DMS53 treated with DMSO at 0.1 percent for 48 hours (cell line): ENCODE results near the gene SIRT7.
A peak's percentile ranks its signal among the peaks of the same experiment; 100 is the strongest.

ENCODE experiments used
- DNase-seq: peaks from one replicate; lab custom pipeline; 2025; ENCODE audit not compliant: unreplicated experiment; lab: John Stamatoyannopoulos, UW

SIRT7 gene

GRCh38 chr17:81932333-81932983, 14.5 kb upstream of the SIRT7 start:
- no peak for DNase-seq

GRCh38 chr17:81931557-81932332, 13.8 kb upstream of the SIRT7 start:
- DNase-seq: no peak

GRCh38 chr17:81931189-81931556, 13.2 kb upstream of the SIRT7 start:
- DNase-seq: no peak

GRCh38 chr17:81930142-81931125, 12.5 kb upstream of the SIRT7 start:
- no peak for DNase-seq

- no peak for DNase-seq
Observed at GRCh38 chr17:81929253-81930141, 11.5 kb upstream of the SIRT7 start.

- DNase-seq: no peak
Observed at GRCh38 chr17:81928544-81929252, 10.7 kb upstream of the SIRT7 start.

- DNase-seq: peak; percentile 87
Observed at GRCh38 chr17:81927653-81928543, 9.9 kb upstream of the SIRT7 start, which contains the start of gene MAFG. Gene MAFG, minus strand, starts transcription at chr17:81927735. Its CDS starts 4,550 bp downstream, at chr17:81923185.

GRCh38 chr17:81927152-81927652, 9.2 kb upstream of the SIRT7 start:
- DNase-seq: no peak

- DNase-seq: peak; percentile 69
Observed at GRCh38 chr17:81926451-81927151, 8.6 kb upstream of the SIRT7 start.

- no peak for DNase-seq
Observed at GRCh38 chr17:81925860-81926450, 8.0 kb upstream of the SIRT7 start.

GRCh38 chr17:81924557-81925532, 6.9 kb upstream of the SIRT7 start:
- DNase-seq: no peak

GRCh38 chr17:81923302-81924260, 5.6 kb upstream of the SIRT7 start:
- DNase-seq: no peak

- DNase-seq: no peak
Observed at GRCh38 chr17:81922566-81923301, 4.8 kb upstream of the SIRT7 start.

- DNase-seq: no peak
Observed at GRCh38 chr17:81921996-81922565, 4.1 kb upstream of the SIRT7 start.
